MM.1S (cell line): Measurements from ENCODE around the gene FFAR4.

Experiments used
- DNase-seq: peaks from one replicate; pipeline ENCODE4 v3.0.0-alpha.2; 2015
- H2AFZ ChIP-seq: fragments of 300-600 bp; sonication (generic); 2 replicates; pipeline ENCODE4 v1.6.0; 2016; ENCODE audit warnings: antibody characterized with exemption, low read length
- H3F3A ChIP-seq: fragments of 300-600 bp; sonication (generic); 2 replicates; pipeline ENCODE4 v1.6.1; 2016; ENCODE audit warnings: mild to moderate bottlenecking, antibody characterized with exemption, low read length, moderate library complexity, mixed read lengths; ENCODE audit not compliant: insufficient read depth
- H3K27ac ChIP-seq: fragments of 300-600 bp; sonication (generic); 2 replicates; pipeline ENCODE4 v1.5.1; 2016; ENCODE audit warnings: mild to moderate bottlenecking, low read length
- H3K27me3 ChIP-seq: fragments of 300-600 bp; sonication (generic); replicated peaks from 2 replicates; pipeline ENCODE4 v1.6.0; 2016; ENCODE audit warnings: low read length; ENCODE audit not compliant: insufficient read depth
- H3K36me3 ChIP-seq: fragments of 300-600 bp; sonication (generic); replicated peaks from 2 replicates; pipeline ENCODE4 v1.6.1; 2016; ENCODE audit warnings: mild to moderate bottlenecking, low read length, mixed read lengths; ENCODE audit not compliant: insufficient read depth
- H3K4me1 ChIP-seq: fragments of 300-600 bp; sonication (generic); 2 replicates; pipeline ENCODE4 v1.6.1; 2016; ENCODE audit warnings: low read length, mixed read lengths
- H3K4me2 ChIP-seq: fragments of 300-600 bp; sonication (generic); 2 replicates; pipeline ENCODE4 v1.6.0; 2016; ENCODE audit warnings: low read depth, low read length
- H3K4me3 ChIP-seq: fragments of 300-600 bp; sonication (generic); 2 replicates; pipeline ENCODE4 v1.5.1; 2016; ENCODE audit warnings: low read length, mixed read lengths
- H3K79me2 ChIP-seq: fragments of 300-600 bp; sonication (generic); 2 replicates; pipeline ENCODE4 v1.6.1; 2016; ENCODE audit warnings: mixed run types, low read length, mixed read lengths
- H3K9ac ChIP-seq: fragments of 300-600 bp; sonication (generic); 2 replicates; pipeline ENCODE4 v1.6.1; 2016; ENCODE audit warnings: low read length, mixed read lengths
- H3K9me2 ChIP-seq: fragments of 300-600 bp; sonication (generic); replicated peaks from 2 replicates; pipeline ENCODE4 v1.6.1; 2016; ENCODE audit warnings: mild to moderate bottlenecking, low read length, mixed read lengths; ENCODE audit not compliant: insufficient read depth
- H3K9me3 ChIP-seq: fragments of 300-600 bp; sonication (generic); replicated peaks from 2 replicates; pipeline ENCODE4 v1.6.1; 2016; ENCODE audit warnings: mild to moderate bottlenecking, low read length, mixed read lengths; ENCODE audit not compliant: insufficient read depth
- H4K20me1 ChIP-seq: fragments of 300-600 bp; sonication (generic); 2 replicates; pipeline ENCODE4 v1.6.1; 2016; ENCODE audit warnings: mild to moderate bottlenecking, low read length, moderate library complexity, mixed read lengths; ENCODE audit not compliant: insufficient read depth
- EZH2 ChIP-seq: fragments of 300-600 bp; sonication (generic); optimal IDR thresholded peaks from 2 replicates; pipeline ENCODE3; 2017; ENCODE audit warnings: low read depth, mild to moderate bottlenecking, antibody characterized with exemption, low read length, mixed read lengths
- EZH2phosphoT487 ChIP-seq: fragments of 300-600 bp; sonication (generic); IDR thresholded peaks from 2 replicates; pipeline ENCODE4 v1.6.1; 2018; ENCODE audit warnings: antibody characterized with exemption, low read length
- TF ChIP-seq, protein P1 (sequence below): fragments of 300-600 bp; sonication (generic); IDR thresholded peaks from 2 replicates; pipeline ENCODE4 v1.5.1; 2016; ENCODE audit warnings: antibody characterized with exemption, low read length, mixed read lengths

Gene FFAR4

DNA sequence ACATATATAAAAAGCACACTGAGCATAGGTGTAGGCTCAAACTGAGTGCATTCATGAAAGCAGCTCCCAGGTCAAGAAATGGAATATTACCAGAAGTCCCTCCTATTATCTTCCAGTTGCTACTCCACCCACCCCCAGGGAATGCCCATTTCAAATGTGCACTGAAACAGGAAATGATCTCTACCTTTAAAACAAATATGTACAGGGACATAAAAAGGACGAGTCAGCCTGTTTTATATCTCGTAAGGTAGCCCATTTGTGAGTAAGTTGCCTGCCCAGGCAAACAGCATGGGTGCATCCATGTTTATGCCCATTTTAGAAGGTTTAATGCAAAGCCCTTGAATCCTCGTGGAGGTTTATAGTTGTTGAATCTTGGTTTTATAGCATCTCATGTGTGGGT lies 10.4 kb downstream of the FFAR4 start:
- Histone ChIP-seq H4K20me1 (no peaks in the 10 kb centered on the region), H3F3A (no peaks in the 10 kb centered on the region), H3K36me3 (no peaks in the 10 kb centered on the region), H3K27ac (no peak overlapping the region), H3K4me2 (no peak overlapping the region), H3K4me3 (no peak overlapping the region), H3K79me2 (no peaks in the 10 kb centered on the region), H3K4me1 (no peaks in the 10 kb centered on the region), H3K9me3 (no peaks in the 10 kb centered on the region), H3K9me2 (no peaks in the 10 kb centered on the region), H2AFZ (no peak overlapping the region), H3K9ac (no peak overlapping the region), H3K27me3 (no peaks in the 10 kb centered on the region)
- TF ChIP-seq EZH2phosphoT487 (no peak), EZH2 (no peak)
- TF ChIP-seq, protein P1, sequence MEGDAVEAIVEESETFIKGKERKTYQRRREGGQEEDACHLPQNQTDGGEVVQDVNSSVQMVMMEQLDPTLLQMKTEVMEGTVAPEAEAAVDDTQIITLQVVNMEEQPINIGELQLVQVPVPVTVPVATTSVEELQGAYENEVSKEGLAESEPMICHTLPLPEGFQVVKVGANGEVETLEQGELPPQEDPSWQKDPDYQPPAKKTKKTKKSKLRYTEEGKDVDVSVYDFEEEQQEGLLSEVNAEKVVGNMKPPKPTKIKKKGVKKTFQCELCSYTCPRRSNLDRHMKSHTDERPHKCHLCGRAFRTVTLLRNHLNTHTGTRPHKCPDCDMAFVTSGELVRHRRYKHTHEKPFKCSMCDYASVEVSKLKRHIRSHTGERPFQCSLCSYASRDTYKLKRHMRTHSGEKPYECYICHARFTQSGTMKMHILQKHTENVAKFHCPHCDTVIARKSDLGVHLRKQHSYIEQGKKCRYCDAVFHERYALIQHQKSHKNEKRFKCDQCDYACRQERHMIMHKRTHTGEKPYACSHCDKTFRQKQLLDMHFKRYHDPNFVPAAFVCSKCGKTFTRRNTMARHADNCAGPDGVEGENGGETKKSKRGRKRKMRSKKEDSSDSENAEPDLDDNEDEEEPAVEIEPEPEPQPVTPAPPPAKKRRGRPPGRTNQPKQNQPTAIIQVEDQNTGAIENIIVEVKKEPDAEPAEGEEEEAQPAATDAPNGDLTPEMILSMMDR = no peak
- DNase-seq = no peak

DNA sequence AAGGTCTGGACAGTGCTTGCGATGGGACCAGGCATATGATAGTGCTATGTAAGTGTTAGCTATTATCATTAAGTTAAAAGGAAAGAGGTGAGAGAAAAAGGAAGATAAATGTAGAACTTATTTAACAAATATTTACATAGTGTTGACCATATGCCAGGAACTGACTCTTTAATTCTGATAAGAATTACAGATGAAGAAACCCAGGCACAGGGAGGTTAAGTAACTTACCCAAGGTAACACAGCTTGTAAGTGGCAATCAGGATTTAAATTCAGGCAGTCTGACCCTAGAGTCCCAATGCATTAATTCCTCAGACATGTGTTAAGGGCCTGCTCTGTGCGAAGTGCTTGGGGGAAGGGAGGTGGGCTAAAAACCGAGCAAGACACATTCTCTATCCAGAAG lies 11.1 kb downstream of the FFAR4 start:
- H3K4me2 ChIP-seq = no peak overlapping the region
- no peaks in the 10 kb centered on the region for H3K27me3 ChIP-seq
- TF ChIP-seq, protein P1 = no peak
- no peak for TF ChIP-seq EZH2phosphoT487
- H3K4me1 ChIP-seq = no peaks in the 10 kb centered on the region
- no peaks in the 10 kb centered on the region for H3K9me2 ChIP-seq
- DNase-seq = no peak
- no peaks in the 10 kb centered on the region for H3F3A ChIP-seq
- H3K36me3 ChIP-seq = no peaks in the 10 kb centered on the region
- no peak overlapping the region for H2AFZ ChIP-seq
- no peaks in the 10 kb centered on the region for H3K9me3 ChIP-seq
- H3K27ac ChIP-seq = no peak overlapping the region
- H3K4me3 ChIP-seq = no peak overlapping the region
- H3K79me2 ChIP-seq = no peaks in the 10 kb centered on the region
- H3K9ac ChIP-seq = no peak overlapping the region
- no peaks in the 10 kb centered on the region for H4K20me1 ChIP-seq

DNA sequence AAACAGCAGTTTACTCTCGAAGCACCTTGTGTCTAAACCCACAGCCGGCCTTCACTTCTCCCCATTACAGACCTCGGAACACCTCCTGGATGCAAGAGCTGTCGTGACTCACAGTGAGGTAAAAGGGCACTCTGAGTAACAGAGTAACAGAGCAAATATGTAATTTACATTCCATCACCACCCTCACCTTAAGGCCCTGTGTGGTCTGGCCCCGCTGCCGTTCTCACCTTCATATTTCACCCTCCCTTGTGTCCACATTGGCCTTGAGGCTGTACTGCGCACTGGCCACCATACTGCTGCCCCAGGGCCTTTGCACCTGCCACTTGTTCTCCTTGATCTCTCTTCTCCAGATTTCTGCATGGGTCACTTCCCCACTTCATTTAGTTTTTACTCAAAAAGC lies 12.6 kb downstream of the FFAR4 start:
- Histone ChIP-seq H4K20me1 (no peaks in the 10 kb centered on the region), H3K4me1 (no peaks in the 10 kb centered on the region), H3K4me3 (no peak overlapping the region), H3K4me2 (no peak overlapping the region), H3F3A (no peaks in the 10 kb centered on the region), H3K9me2 (no peaks in the 10 kb centered on the region), H3K27me3 (no peaks in the 10 kb centered on the region), H3K9ac (no peak overlapping the region), H3K27ac (no peak overlapping the region), H3K79me2 (no peaks in the 10 kb centered on the region), H3K36me3 (no peaks in the 10 kb centered on the region), H2AFZ (no peak overlapping the region), H3K9me3 (no peaks in the 10 kb centered on the region)
- no peak for DNase-seq
- TF ChIP-seq EZH2phosphoT487 (no peak), EZH2 (no peak)
- TF ChIP-seq, protein P1 = no peak
